ENCODE measurements around the gene ARHGEF38.

The ARHGEF38 gene

GRCh38 chr4:105544520-105545286 lies 7.7 kb upstream of the ARHGEF38 start:
- TF ChIP-seq CTCF (IDR thresholded peaks at IDR 0.05; ENCODE audit: extremely low read depth, missing control alignments) = no peak
- no peak for DNase-seq (ENCODE audit: low spot score)

- no peak for DNase-seq (ENCODE audit: low spot score)
- TF ChIP-seq CTCF (IDR thresholded peaks at IDR 0.05; ENCODE audit: extremely low read depth, missing control alignments) = no peak
These were observed 6.3 kb upstream of the ARHGEF38 start for GRCh38 chr4:105546086-105546485.

GRCh38 chr4:105547769-105548168 lies 4.7 kb upstream of the ARHGEF38 start:
- DNase-seq (ENCODE audit: low spot score) = no peak
- no peak for TF ChIP-seq CTCF (IDR thresholded peaks at IDR 0.05; ENCODE audit: extremely low read depth, missing control alignments)

- TF ChIP-seq CTCF (IDR thresholded peaks at IDR 0.05; ENCODE audit: extremely low read depth, missing control alignments) = no peak
- no peak for DNase-seq (ENCODE audit: low spot score)
These were observed 3.9 kb upstream of the ARHGEF38 start for GRCh38 chr4:105548483-105548882.

GRCh38 chr4:105550641-105551040 lies 1.8 kb upstream of the ARHGEF38 start:
- DNase-seq (ENCODE audit: low spot score) = no peak
- TF ChIP-seq CTCF (IDR thresholded peaks at IDR 0.05; ENCODE audit: extremely low read depth, missing control alignments) = no peak

- no peak for DNase-seq (ENCODE audit: low spot score)
- no peak for TF ChIP-seq CTCF (IDR thresholded peaks at IDR 0.05; ENCODE audit: extremely low read depth, missing control alignments)
These were observed 3.0 kb downstream of the ARHGEF38 start for GRCh38 chr4:105555409-105555808.

- no peak for DNase-seq (ENCODE audit: low spot score)
- TF ChIP-seq CTCF (IDR thresholded peaks at IDR 0.05; ENCODE audit: extremely low read depth, missing control alignments) = no peak
These were observed 3.8 kb downstream of the ARHGEF38 start for GRCh38 chr4:105556206-105556605.
